H1 (cell line): ENCODE data around the gene PPARD. TPM values are rescaled to one million over a fixed set of nuclear protein-coding genes. Genes with fewer than 3 reads are reported as not detected.

ENCODE experiments used
- CTCF ChIA-PET: fragments of 300-600 bp; sonication (Branson Sonifier 250); formaldehyde crosslinking; loops from one replicate; lab custom pipeline; 2021; ENCODE audit not compliant: partially characterized antibody; lab: Charles Lee
- POLR2A ChIA-PET: fragments of 300-600 bp; sonication (Branson Sonifier 250); formaldehyde crosslinking; loops from one replicate; lab custom pipeline; 2021; ENCODE audit warnings: inconsistent platforms; ENCODE audit not compliant: partially characterized antibody; lab: Charles Lee
- DNase-seq, 2 experiments: peaks; one replicate each; pipeline versions ENCODE4 v3.0.0 to v3.0.0-alpha.2; 2010 to 2022; ENCODE audit warnings: low spot score in 2 of 2, low read depth in 1 of 2, mixed read lengths in 1 of 2
- FAIRE-seq: peaks from 2 replicates; lab custom pipeline; 2011; peaks lifted over from hg19 to GRCh38; lab: Jason Lieb, UNC
- H2AFZ ChIP-seq: 2 replicates; pipeline ENCODE4 v1.8.1; 2012; ENCODE audit warnings: low read length, inconsistent platforms
- H2AK5ac ChIP-seq: 2 replicates; pipeline ENCODE4 v1.6.1; 2013; ENCODE audit warnings: low read depth, low read length
- H2BK120ac ChIP-seq: replicated peaks from 2 replicates; pipeline ENCODE3; 2013; ENCODE audit warnings: low read depth, low read length, inconsistent platforms
- H2BK12ac ChIP-seq: 2 replicates; pipeline ENCODE4 v1.6.1; 2013; ENCODE audit warnings: low read depth, low read length
- H2BK15ac ChIP-seq: 2 replicates; pipeline ENCODE4 v1.6.1; 2013; ENCODE audit warnings: low read length
- H2BK20ac ChIP-seq: 2 replicates; pipeline ENCODE4 v1.6.1; 2013; ENCODE audit warnings: low read length
- H2BK5ac ChIP-seq: 2 replicates; pipeline ENCODE4 v1.6.1; 2013; ENCODE audit warnings: low read depth, low read length
- H3K14ac ChIP-seq: 2 replicates; pipeline ENCODE4 v1.6.1; 2013; ENCODE audit warnings: inconsistent platforms; ENCODE audit not compliant: insufficient read length
- H3K18ac ChIP-seq: 2 replicates; pipeline ENCODE4 v1.6.1; 2013; ENCODE audit warnings: low read length; ENCODE audit errors: extremely low read depth
- H3K23ac ChIP-seq: 2 replicates; pipeline ENCODE4 v1.6.1; 2013; ENCODE audit warnings: inconsistent platforms; ENCODE audit not compliant: insufficient read length
- H3K23me2 ChIP-seq: 2 replicates; pipeline ENCODE4 v1.6.1; 2013; ENCODE audit warnings: low read depth, low read length
- H3K27ac ChIP-seq: 2 replicates; pipeline ENCODE4 v1.6.1; 2011; ENCODE audit warnings: low read depth, low read length, inconsistent platforms
- H3K27me3 ChIP-seq, 4 experiments: replicated peaks in 1 of 4; 1 replicate in 1 of 4; 2 replicates in 3 of 4; pipeline versions ENCODE4 v1.6.1 to v1.8.1; 2011 to 2013; ENCODE audit warnings: low read length in 3 of 4, mild to moderate bottlenecking in 3 of 4, inconsistent platforms in 2 of 4, mixed read lengths in 2 of 4, moderate library complexity in 1 of 4; ENCODE audit not compliant: control insufficient read depth in 3 of 4, insufficient read depth in 3 of 4; ENCODE audit errors: extremely low read depth in 1 of 4
- H3K36me3 ChIP-seq, 4 experiments: 2 replicates each; pipeline versions ENCODE4 v1.6.1 to v1.8.1; 2011 to 2013; ENCODE audit warnings: mild to moderate bottlenecking in 4 of 4, low read length in 3 of 4, moderate library complexity in 2 of 4, control low read depth in 1 of 4, inconsistent platforms in 1 of 4; ENCODE audit not compliant: insufficient read depth in 4 of 4, control insufficient read depth in 2 of 4
- H3K4ac ChIP-seq: replicated peaks from 2 replicates; pipeline ENCODE3; 2013; ENCODE audit warnings: low read length, low read depth, mixed read lengths, inconsistent platforms; ENCODE audit not compliant: insufficient read length
- H3K4me1 ChIP-seq, 4 experiments: replicated peaks in 1 of 4; 1 replicate in 1 of 4; 2 replicates in 3 of 4; pipeline versions ENCODE4 v1.6.1 to v1.8.1; 2011 to 2013; ENCODE audit warnings: low read length in 3 of 4, inconsistent platforms in 2 of 4, mixed read lengths in 1 of 4; ENCODE audit not compliant: insufficient read depth in 4 of 4, control insufficient read depth in 3 of 4
- H3K4me2 ChIP-seq, 2 experiments: 2 replicates each; pipeline versions ENCODE4 v1.6.1 to v1.8.1; 2011 to 2013; ENCODE audit warnings: low read depth in 2 of 2, low read length in 2 of 2, control low read depth in 1 of 2, inconsistent platforms in 1 of 2, mild to moderate bottlenecking in 1 of 2; ENCODE audit not compliant: insufficient read depth in 1 of 2
- H3K4me3 ChIP-seq, 4 experiments: fragments of 200-600, 300-600 bp in 1 of 4; sonication (generic), shearing (Covaris generic), sonication (Bioruptor Twin) in 1 of 4; 2 replicates each; pipeline versions ENCODE4 v1.5.1 to v1.8.1; 2011 to 2016; ENCODE audit warnings: low read length in 4 of 4, low read depth in 3 of 4, control low read depth in 2 of 4, inconsistent platforms in 2 of 4, mild to moderate bottlenecking in 2 of 4, mixed read lengths in 1 of 4, moderate library complexity in 1 of 4; ENCODE audit not compliant: insufficient read depth in 2 of 4; ENCODE audit errors: extremely low read depth in 1 of 4
- H3K56ac ChIP-seq: replicated peaks from 2 replicates; pipeline ENCODE3; 2013; ENCODE audit warnings: low read depth, mild to moderate bottlenecking, mixed read lengths, low read length, inconsistent platforms; ENCODE audit not compliant: insufficient read length
- H3K79me1 ChIP-seq: 2 replicates; pipeline ENCODE4 v1.6.1; 2013; ENCODE audit warnings: low read depth, low read length, control low read depth
- H3K79me2 ChIP-seq, 2 experiments: 2 replicates each; pipeline versions ENCODE4 v1.6.1 to v1.8.1; 2012 to 2013; ENCODE audit warnings: low read length in 2 of 2, mild to moderate bottlenecking in 2 of 2, inconsistent platforms in 1 of 2; ENCODE audit not compliant: insufficient read depth in 2 of 2, control insufficient read depth in 1 of 2
- H3K9ac ChIP-seq, 4 experiments: replicated peaks in 1 of 4; 1 replicate in 1 of 4; 2 replicates in 3 of 4; pipeline versions ENCODE4 v1.6.1 to v1.8.1; 2011 to 2013; ENCODE audit warnings: low read depth in 3 of 4, low read length in 3 of 4, control low read depth in 2 of 4, mild to moderate bottlenecking in 2 of 4, moderate library complexity in 2 of 4, inconsistent platforms in 1 of 4; ENCODE audit errors: extremely low read depth in 1 of 4
- H3K9me3 ChIP-seq, 2 experiments: 2 replicates each; pipeline versions ENCODE4 v1.6.1 to v1.8.1; 2012 to 2013; ENCODE audit warnings: mild to moderate bottlenecking in 2 of 2, moderate library complexity in 2 of 2, control low read depth in 1 of 2, inconsistent platforms in 1 of 2, low read depth in 1 of 2, low read length in 1 of 2, mixed read lengths in 1 of 2; ENCODE audit not compliant: insufficient read depth in 2 of 2
- H4K20me1 ChIP-seq, 2 experiments: replicated peaks in 1 of 2; 2 replicates each; pipeline versions ENCODE3 to v1.8.1; 2011 to 2013; ENCODE audit warnings: inconsistent platforms in 2 of 2, low read length in 2 of 2, mild to moderate bottlenecking in 1 of 2; ENCODE audit not compliant: insufficient read depth in 2 of 2, control insufficient read depth in 1 of 2
- H4K5ac ChIP-seq: 2 replicates; pipeline ENCODE4 v1.6.1; 2013; ENCODE audit warnings: low read length, low read depth, mixed read lengths, inconsistent platforms; ENCODE audit not compliant: insufficient read length
- H4K8ac ChIP-seq: 2 replicates; pipeline ENCODE4 v1.8.0; 2013; ENCODE audit warnings: mild to moderate bottlenecking, moderate library complexity, low read length, inconsistent platforms; ENCODE audit not compliant: insufficient read depth; ENCODE audit errors: extremely low read depth
- H4K91ac ChIP-seq: replicated peaks from 2 replicates; pipeline ENCODE3; 2013; ENCODE audit warnings: low read length, mixed read lengths, inconsistent platforms; ENCODE audit not compliant: insufficient read length
- ATF2 ChIP-seq: IDR thresholded peaks from 2 replicates; pipeline ENCODE4 v1.6.1; 2012; ENCODE audit warnings: low read length, inconsistent platforms
- CBX8 ChIP-seq: fragments of 300-800, 300-1000 bp; sonication (generic); IDR thresholded peaks from 2 replicates; pipeline ENCODE4 v1.7.1; 2016; ENCODE audit warnings: low read depth, low read length, borderline replicate concordance
- CTCF ChIP-seq, 3 experiments: IDR thresholded peaks; 1 replicate in 2 of 3; 2 replicates in 1 of 3; pipeline versions ENCODE4 v1.5.1 to v1.6.1; 2011; ENCODE audit warnings: low read length in 3 of 3, mild to moderate bottlenecking in 3 of 3, inconsistent platforms in 2 of 3, low read depth in 1 of 3, moderate library complexity in 1 of 3; ENCODE audit not compliant: insufficient read depth in 1 of 3; ENCODE audit errors: control extremely low read depth in 1 of 3
- KDM5A ChIP-seq: fragments of 200-600 bp; IDR thresholded peaks from 2 replicates; pipeline ENCODE4 v1.7.1; 2012; ENCODE audit warnings: mild to moderate bottlenecking, low read length, inconsistent platforms, mixed read lengths
- POU5F1 ChIP-seq: IDR thresholded peaks from 2 replicates; pipeline ENCODE4 v1.6.1; 2011; ENCODE audit warnings: low read depth, mild to moderate bottlenecking, low read length, moderate library complexity
- RAD21 ChIP-seq, 2 experiments: IDR thresholded peaks in 1 of 2; conservative IDR thresholded peaks in 1 of 2; 2 replicates each; pipeline ENCODE4 v1.6.1; 2011; ENCODE audit warnings: low read depth in 2 of 2, low read length in 2 of 2, improper control_type of control experiment in 1 of 2, inconsistent platforms in 1 of 2, mild to moderate bottlenecking in 1 of 2, moderate library complexity in 1 of 2
- RBBP5 ChIP-seq: IDR thresholded peaks from 2 replicates; pipeline ENCODE4 v1.7.1; 2012; ENCODE audit warnings: low read depth, mild to moderate bottlenecking, inconsistent platforms, low read length, moderate library complexity, borderline replicate concordance
- SP1 ChIP-seq: IDR thresholded peaks from 2 replicates; pipeline ENCODE4 v1.6.1; 2011; ENCODE audit warnings: low read depth, low read length
- TAF7 ChIP-seq: optimal IDR thresholded peaks from 2 replicates; pipeline ENCODE3; 2011; ENCODE audit warnings: low read depth, mild to moderate bottlenecking, inconsistent platforms, low read length, moderate library complexity, borderline replicate concordance
- WGBS, 2 experiments: shearing (Covaris generic) in 1 of 2; methylation state at CpG; one replicate each; pipeline versions ENCODE4 v1.1.6 to v1.1.7; 2013 to 2015; ENCODE audit warnings: low lambda C conversion rate in 2 of 2, mixed read lengths in 2 of 2, inconsistent platforms in 1 of 2, low coverage in 1 of 2, missing lambda C conversion rate in 1 of 2; ENCODE audit not compliant: insufficient replicate concordance in 2 of 2, insufficient coverage in 1 of 2, insufficient read length in 1 of 2; ENCODE audit errors: extremely low coverage in 1 of 2, missing lambda C conversion rate in 1 of 2; 5-methylcytosine and 5-hydroxymethylcytosine counted together
- polyA plus RNA-seq, 7 experiments: library from polyadenylated mRNA; depleted of rRNA in 3 of 7; stranded (reverse) in 5 of 7; unstranded in 2 of 7; fragments of >200 nt in 5 of 7; fragments of 200-250 nt in 2 of 7; gene quantifications; 1 replicate in 5 of 7; 2 replicates in 1 of 7; 4 replicates in 1 of 7; pipeline versions ENCODE4 v1.2.1 to v1.2.3, GENCODE V29; 2011 to 2013; ENCODE audit warnings: missing spikeins in 2 of 7, mixed read lengths in 2 of 7
- total RNA-seq: library from RNA; stranded (reverse); fragmentation: NEBNext Ultra II Directional; extraction: Animal tissue kit (Norgen Biotek cat#: 25700); gene quantifications from 2 replicates; pipeline ENCODE4 v1.2.1, GENCODE V29; 2021

Gene PPARD
- total and polyA plus RNA-seq, 2 of the 8 experiments (the other 6 are each of a cell fraction or from before 2014, with no cell fraction given), result 14.6 to 14.9 TPM

- no peaks in the 10 kb centered on the region for H3K79me2 ChIP-seq
- no peak overlapping the region for H2BK20ac ChIP-seq
- no peak overlapping the region for H3K4me3 ChIP-seq
- FAIRE-seq, result no peak
- no peak for DNase-seq
- H3K4me1 ChIP-seq, result no peaks in the 10 kb centered on the region
- no peak overlapping the region for H2BK15ac ChIP-seq
- H4K8ac ChIP-seq, result no peak overlapping the region
- no peak overlapping the region for H3K18ac ChIP-seq
- CTCF ChIA-PET, result interaction anchor here (0.6 to 1.3 kb wide), 4 partner anchors 10 to 117 kb away, joined by 3 to 4 read pairs (median 3); no protein-coding TSS in a partner anchor
- no peak overlapping the region for H2AFZ ChIP-seq
- no peak overlapping the region for H2BK120ac ChIP-seq
- no peaks in the 10 kb centered on the region for H3K27me3 ChIP-seq
- H4K5ac ChIP-seq, result no peak overlapping the region
- H2BK12ac ChIP-seq, result no peak overlapping the region
- no peak overlapping the region for H3K9ac ChIP-seq
- H3K23ac ChIP-seq, result no peak overlapping the region
- H4K91ac ChIP-seq, result no peak overlapping the region
- H3K4me2 ChIP-seq, result no peak overlapping the region
- peaks cover 9 to 23% (median 11%) of the 10 kb centered on the region in 4 experiments for H3K36me3 ChIP-seq
- no peaks in the 10 kb centered on the region for H3K9me3 ChIP-seq
- WGBS, 2 experiments, result 93% methylated on average over 3 of the region's 3 CpGs; no CpG with 5 or more reads in 1 of the 2 experiments
- H3K79me1 ChIP-seq, result no peaks in the 10 kb centered on the region
- peaks cover 0 to 2% of the 10 kb centered on the region in 2 experiments for H4K20me1 ChIP-seq
- H2AK5ac ChIP-seq, result no peak overlapping the region
- H3K27ac ChIP-seq, result no peak overlapping the region
- no peak overlapping the region for H3K4ac ChIP-seq
- POLR2A ChIA-PET, result interaction anchor here (1.7 kb wide), 1 partner anchor 9 kb away, joined by 3 read pairs; the partner anchor contains the start of gene FANCE
- H3K23me2 ChIP-seq, result no peaks in the 10 kb centered on the region
- no peak overlapping the region for H3K56ac ChIP-seq
- no peak overlapping the region for H2BK5ac ChIP-seq
- no peak overlapping the region for H3K14ac ChIP-seq
- TF ChIP-seq ATF2 (no peak), CTCF (IDR thresholded peaks at IDR 0.05; ENCODE audit: control extremely low read depth in 1 of 3, insufficient read depth in 1 of 3, low read depth in 1 of 3, low read length in 3 of 3) (no peak), KDM5A (no peak), RBBP5 (no peak), POU5F1 (no peak), RAD21 (IDR thresholded peaks at IDR 0.05 in 1 of 2, conservative IDR thresholded peaks at IDR 0.05 in 1 of 2; ENCODE audit: low read depth in 2 of 2, low read length in 2 of 2) (no peak), TAF7 (no peak), CBX8 (no peak), SP1 (no peak)
Measured at GRCh38 chr6:35461270-35461669, 118.9 kb downstream of the PPARD start.
